IPS DF 19.7 (cell line): ENCODE results near the gene PRKCE.

Source experiments
- DNase-seq: peaks from one replicate; pipeline ENCODE4 v3.0.0-alpha.2; 2013; ENCODE audit warnings: low read depth, low spot score

PRKCE gene

GRCh38 chr2:46040563-46041155 is 389.2 kb downstream of the PRKCE start:
- DNase-seq, result no peak

- no peak for DNase-seq
Measured at GRCh38 chr2:46041434-46041833, 390.0 kb downstream of the PRKCE start.

GRCh38 chr2:46042207-46042637 is 390.7 kb downstream of the PRKCE start:
- no peak for DNase-seq

- DNase-seq, result no peak
Measured at GRCh38 chr2:46042711-46043110, 391.2 kb downstream of the PRKCE start.

GRCh38 chr2:46045888-46046287 is 394.4 kb downstream of the PRKCE start:
- no peak for DNase-seq

GRCh38 chr2:46047290-46047689 is 395.8 kb downstream of the PRKCE start:
- no peak for DNase-seq

GRCh38 chr2:46048693-46049092 is 397.2 kb downstream of the PRKCE start:
- DNase-seq, result no peak

- DNase-seq, result no peak
Measured at GRCh38 chr2:46050027-46050426, 398.6 kb downstream of the PRKCE start.

GRCh38 chr2:46050489-46050888 is 399.0 kb downstream of the PRKCE start:
- peak; percentile 25 for DNase-seq

GRCh38 chr2:46051085-46051484 is 399.6 kb downstream of the PRKCE start:
- no peak for DNase-seq

- no peak for DNase-seq
Measured at GRCh38 chr2:46053564-46053963, 402.1 kb downstream of the PRKCE start.

GRCh38 chr2:46056541-46056940 is 405.1 kb downstream of the PRKCE start:
- no peak for DNase-seq

- DNase-seq, result no peak
Measured at GRCh38 chr2:46058140-46058539, 406.7 kb downstream of the PRKCE start.

- peak; percentile 30 for DNase-seq
Measured at GRCh38 chr2:46062637-46063412, 411.4 kb downstream of the PRKCE start.

- DNase-seq, result no peak
Measured at GRCh38 chr2:46064396-46064795, 412.9 kb downstream of the PRKCE start.

- DNase-seq, result no peak
Measured at GRCh38 chr2:46065152-46065551, 413.7 kb downstream of the PRKCE start.

GRCh38 chr2:46066116-46066515 is 414.6 kb downstream of the PRKCE start:
- no peak for DNase-seq

GRCh38 chr2:46066601-46067000 is 415.1 kb downstream of the PRKCE start:
- no peak for DNase-seq

- no peak for DNase-seq
Measured at GRCh38 chr2:46067062-46067461, 415.6 kb downstream of the PRKCE start.

- no peak for DNase-seq
Measured at GRCh38 chr2:46067501-46068305, 416.2 kb downstream of the PRKCE start.

- no peak for DNase-seq
Measured at GRCh38 chr2:46068636-46069035, 417.2 kb downstream of the PRKCE start.

GRCh38 chr2:46071074-46071473 is 419.6 kb downstream of the PRKCE start:
- DNase-seq, result no peak
